Stimulated activated CD4-positive, alpha-beta T cell treated with anti-CD3 and anti-CD28 coated beads, Interleukin-1b, Interleukin-23, amount 100 ng/mL, for 1 hour (primary cell): ENCODE data around the gene SLC38A5.
A peak's percentile ranks its signal among the peaks of the same experiment; 100 is the strongest.

ENCODE experiments used
- DNase-seq, 2 donors: peaks; one replicate each; pipeline ENCODE4 v3.0.0-alpha.2; 2020; ENCODE audit warnings: low read depth in 2 of 2

The SLC38A5 gene

DNA sequence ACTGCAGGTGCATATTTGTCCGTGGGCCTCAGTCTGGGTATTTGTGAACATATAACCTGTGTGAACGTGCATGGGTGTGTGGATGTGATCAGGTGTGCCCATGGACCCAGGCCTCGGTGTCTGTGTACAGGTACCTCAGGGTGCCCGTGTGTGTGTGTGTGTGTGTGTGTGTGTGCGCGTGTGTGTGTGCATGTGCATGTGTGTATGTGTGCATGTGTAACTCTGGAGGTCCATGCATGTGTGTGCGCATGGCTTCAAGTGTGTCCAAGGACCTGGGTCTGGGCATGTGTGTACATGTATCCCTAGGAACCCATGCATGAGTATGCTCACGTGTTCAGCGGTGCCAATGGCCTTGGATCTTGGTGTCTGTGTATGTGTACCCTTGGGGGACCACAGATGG is 21.7 kb upstream of the SLC38A5 start:
- DNase-seq, result no peak

DNA sequence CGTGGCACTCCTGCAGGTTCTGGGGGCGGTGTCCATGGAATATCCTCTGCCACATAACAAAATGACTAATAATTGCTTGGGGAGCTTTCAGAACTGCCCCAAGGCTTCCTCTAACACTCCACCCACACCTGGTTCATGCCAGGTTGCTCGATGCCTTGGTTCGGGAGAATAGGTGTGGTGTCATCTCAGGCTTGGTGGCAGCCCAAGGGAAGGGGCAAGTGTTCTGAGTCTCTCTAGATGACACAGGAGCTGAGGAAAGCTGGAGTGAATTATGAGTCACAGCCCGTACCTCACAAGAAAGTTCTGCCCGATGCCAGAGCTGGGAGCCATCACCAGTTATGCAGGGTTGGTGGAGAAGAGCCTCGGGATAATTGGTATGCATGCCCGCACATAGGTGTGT is 20.6 kb upstream of the SLC38A5 start:
- no peak for DNase-seq

GRCh38 chrX:48489892-48490291 is 19.8 kb upstream of the SLC38A5 start:
- DNase-seq, result no peak

- no peak for DNase-seq
Observed at GRCh38 chrX:48489296-48489695, 19.2 kb upstream of the SLC38A5 start.

- DNase-seq, result no peak
Observed at GRCh38 chrX:48488034-48488433, 18.0 kb upstream of the SLC38A5 start.

DNA sequence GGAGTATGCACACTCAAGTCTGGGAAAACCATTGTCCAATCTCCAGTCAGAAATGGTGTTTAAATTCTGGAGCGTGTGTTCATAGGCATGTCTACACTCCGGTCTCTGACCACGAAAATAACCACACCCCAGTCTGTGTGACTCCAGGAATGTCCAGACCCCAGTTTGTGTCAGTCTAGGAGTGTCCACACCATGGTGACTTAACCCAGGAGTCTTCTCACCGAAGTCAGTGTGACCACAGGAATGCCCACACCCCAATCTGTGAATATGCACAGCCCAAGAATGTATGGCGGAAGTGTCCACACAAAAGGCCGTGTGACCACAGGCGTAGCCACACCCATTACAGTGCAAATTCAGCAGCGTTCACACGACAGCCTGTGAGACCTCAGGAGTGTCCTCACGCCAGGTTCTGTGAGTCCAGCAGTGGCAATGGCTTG is 17.3 kb upstream of the SLC38A5 start:
- DNase-seq, result no peak

GRCh38 chrX:48482526-48482925 is 12.5 kb upstream of the SLC38A5 start:
- DNase-seq, result no peak

DNA sequence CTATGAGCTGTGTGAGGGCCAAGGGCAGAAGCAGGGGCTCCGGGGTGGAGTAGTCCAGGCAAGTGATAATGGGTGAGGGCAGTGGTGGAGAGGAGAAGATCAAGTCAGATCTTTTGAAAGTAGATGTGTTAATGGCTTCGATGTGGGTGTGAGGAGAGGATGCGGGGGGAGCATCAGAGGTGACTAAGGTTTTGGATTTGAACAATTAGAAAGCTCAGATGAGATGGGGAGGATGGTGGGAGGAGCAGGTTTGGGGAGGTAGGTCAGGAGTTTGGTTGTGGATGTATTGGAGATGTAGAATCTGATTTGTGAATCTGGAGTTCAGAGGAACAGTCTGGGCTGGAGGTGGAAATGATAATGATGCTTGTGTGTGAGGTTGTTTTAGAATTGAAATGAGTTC is 10.5 kb upstream of the SLC38A5 start:
- DNase-seq, result no peak

- DNase-seq, result no peak
Observed at GRCh38 chrX:48480142-48480541, 10.1 kb upstream of the SLC38A5 start.

- DNase-seq, result no peak
Observed at GRCh38 chrX:48478806-48479205, 8.7 kb upstream of the SLC38A5 start.

- DNase-seq, result no peak
Observed at GRCh38 chrX:48477960-48478755, 8.1 kb upstream of the SLC38A5 start.

DNA sequence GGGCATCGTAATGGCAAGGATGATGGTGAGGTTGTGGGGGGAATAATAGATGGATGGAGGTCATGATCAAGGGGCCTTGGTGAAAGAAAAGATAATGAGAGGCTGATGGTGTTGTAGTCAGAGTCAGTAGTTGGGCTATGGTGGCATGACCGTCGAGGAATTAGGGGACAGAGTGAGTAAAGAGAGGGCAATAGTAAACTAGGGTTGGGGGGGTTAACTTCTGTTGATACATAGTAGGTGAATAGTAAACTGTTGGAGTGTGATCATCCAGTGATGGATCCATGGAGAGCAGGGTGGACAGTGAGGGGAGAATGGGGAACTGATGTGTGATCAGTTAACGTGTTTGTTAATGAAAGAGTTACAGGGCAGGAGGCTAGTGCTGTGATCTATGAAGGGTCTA is 6.9 kb upstream of the SLC38A5 start:
- no peak for DNase-seq

DNA sequence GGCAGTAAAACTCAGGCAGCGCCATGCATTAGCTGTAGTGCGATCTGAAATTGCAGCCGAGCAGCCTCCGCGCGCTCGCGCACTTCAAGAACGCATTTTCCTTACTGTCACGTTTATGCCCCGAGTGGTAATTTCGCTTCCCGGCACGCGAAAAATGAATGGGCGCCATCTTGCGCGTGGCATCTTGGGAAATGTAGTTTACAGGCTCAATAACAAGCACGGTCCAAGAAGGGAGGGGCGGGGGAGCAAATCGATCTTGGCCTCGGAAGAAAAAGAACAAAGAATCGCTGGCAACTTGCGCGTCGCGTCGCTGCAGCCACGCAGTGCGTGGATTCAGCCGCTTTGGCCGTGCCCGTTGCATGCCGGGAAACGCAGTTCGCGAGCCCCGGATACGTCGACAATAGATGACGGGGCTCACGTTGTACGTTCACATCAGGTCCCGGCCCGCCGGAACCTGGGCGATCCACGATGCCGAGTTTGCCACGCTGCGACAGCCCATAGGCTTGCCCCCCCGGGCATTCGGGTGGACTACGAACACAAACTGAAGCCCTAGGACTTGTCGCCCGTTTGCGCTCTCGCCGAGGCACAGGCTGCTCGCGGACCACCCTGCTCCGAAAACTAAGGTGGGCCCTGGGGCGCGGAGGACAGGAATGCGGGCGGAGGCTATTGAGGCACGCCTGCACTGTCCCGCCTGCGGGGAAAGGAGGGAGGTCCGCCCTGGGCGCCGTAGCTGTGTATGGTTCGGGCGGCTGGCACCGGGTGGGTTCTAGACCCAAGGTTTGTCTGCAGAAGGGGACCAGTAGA is 5.9 kb upstream of the SLC38A5 start, which contains the start of gene FTSJ1:
TSS of gene FTSJ1 (plus strand) at position 426 of the 804 bp plus-strand sequence. CDS start 1,849 bp downstream, outside the sequence.
- DNase-seq, result peak; percentile 64 to 71

- DNase-seq, result no peak
Observed at GRCh38 chrX:48475296-48475695, 5.2 kb upstream of the SLC38A5 start.

- no peak for DNase-seq
Observed at GRCh38 chrX:48474581-48474980, 4.5 kb upstream of the SLC38A5 start.

DNA sequence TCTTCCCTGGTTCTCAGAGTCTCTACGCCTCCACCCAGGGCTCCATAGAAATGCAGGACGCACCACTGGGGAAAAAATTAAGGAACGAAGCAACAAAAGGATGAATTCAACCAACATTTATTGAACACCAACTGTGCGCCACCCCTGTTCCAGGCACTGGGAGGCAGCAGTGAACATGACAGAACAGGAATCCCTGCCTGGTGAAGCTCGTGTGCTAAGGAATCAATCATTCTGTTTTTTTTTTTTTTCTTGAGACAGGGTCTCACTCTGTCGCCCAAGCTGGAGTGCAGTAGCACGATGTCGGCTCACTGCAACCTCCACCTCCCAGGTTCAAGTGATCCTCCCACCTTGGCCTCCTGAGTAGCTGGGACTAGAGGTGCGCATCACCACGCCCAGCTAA is 4.1 kb upstream of the SLC38A5 start:
- no peak for DNase-seq

DNA sequence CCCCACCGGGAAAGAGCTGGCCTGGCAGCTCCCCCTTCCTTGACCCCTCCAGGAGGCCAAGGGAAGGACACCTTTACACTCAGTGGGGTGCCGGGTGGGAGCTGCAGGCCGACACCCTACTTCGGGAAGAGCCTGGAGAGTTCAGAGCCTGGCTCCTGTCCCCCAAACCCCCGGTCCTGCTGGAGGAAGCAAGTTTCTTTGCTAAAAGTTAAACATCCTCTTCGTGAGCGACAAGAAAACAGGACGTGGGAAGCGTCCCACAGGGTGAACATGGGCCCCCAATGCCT is 3.6 kb upstream of the SLC38A5 start:
- DNase-seq, result no peak

- no peak for DNase-seq
Observed at GRCh38 chrX:48472851-48473703, 3.0 kb upstream of the SLC38A5 start.

DNA sequence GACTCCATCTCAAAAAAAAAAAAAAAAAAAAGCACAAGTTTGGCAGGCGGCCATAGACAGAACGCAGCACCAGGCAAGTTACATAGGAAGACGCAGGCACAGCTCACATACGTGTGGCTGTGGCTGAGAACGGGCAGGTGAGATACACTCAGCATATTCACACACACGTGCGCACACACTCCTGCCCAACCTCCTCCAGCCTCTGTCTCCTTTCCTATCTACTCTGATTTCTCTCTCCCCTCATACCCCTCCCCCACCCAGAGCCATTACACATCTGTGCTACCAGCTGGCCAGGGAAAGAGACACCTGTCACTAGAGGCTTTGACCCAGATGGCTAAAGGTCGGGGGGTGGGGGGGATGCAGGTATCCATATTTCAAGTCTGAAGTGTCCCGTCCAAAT is 2.2 kb upstream of the SLC38A5 start:
- DNase-seq, result no peak

GRCh38 chrX:48471504-48471903 is 1.4 kb upstream of the SLC38A5 start:
- DNase-seq, result no peak

- no peak for DNase-seq
Observed at GRCh38 chrX:48470833-48471118, 716 bp upstream of the SLC38A5 start.
